ENCODE measurements around the gene PSMB10. TPM values are rescaled to one million over a fixed set of nuclear protein-coding genes. Genes with fewer than 3 reads are reported as not detected.
"Not testable (repeated sequence)": the region's sequence is repeated elsewhere in the genome, so short reads cannot be mapped to it uniquely, and the experiment has no call there.

PSMB10 gene
- total RNA-seq, 4 donors from 2014 or later = 17.2 to 51.6 (median 36.1) TPM

DNA sequence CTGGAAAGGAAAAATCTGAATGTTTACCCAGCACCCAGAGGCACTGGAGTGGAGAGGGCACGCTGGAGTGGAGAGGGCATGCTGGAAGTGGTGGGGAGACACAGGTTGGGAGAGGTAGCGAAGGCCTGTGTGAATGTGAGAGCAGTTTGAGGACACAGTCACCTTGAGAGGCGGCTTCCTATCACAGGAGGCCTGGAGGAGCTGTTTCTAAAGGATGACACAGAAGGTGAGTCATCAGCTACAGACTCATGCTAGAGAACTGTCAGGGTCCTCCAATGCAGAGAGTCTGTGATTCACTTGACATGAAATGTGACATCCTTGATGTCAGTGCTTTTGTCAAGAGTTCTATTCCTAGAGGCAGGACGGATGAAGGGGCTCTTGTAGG is 18.8 kb downstream of the PSMB10 start:
- H3K27ac ChIP-seq (replicated peaks in 1 of 4) = peak overlapping the region; percentile 65 to 83 (median 70)
- H3K4me1 ChIP-seq = peaks cover 50 to 66% (median 59%) of the 10 kb centered on the region in 4 donors
- H3K4me3 ChIP-seq = no peak overlapping the region
- TF ChIP-seq CTCF (IDR thresholded peaks at IDR 0.05) (no peak), EP300 (IDR thresholded peaks at IDR 0.05) (no peak), POLR2A (IDR thresholded peaks at IDR 0.05; ENCODE audit: low read depth) (no peak), POLR2AphosphoS5 (IDR thresholded peaks at IDR 0.05) (peak in 1 of 2 donors; percentile 20)
- H3K36me3 ChIP-seq = peaks cover 0 to 36% (median 24%) of the 10 kb centered on the region in 4 donors
- intact Hi-C loops (cut with DNase I) = no loop called here
- 52% methylated on average over 4 of the region's 4 CpGs for WGBS
- DNase-seq (ENCODE audit: extremely low spot score) = no peak
- no peaks in the 10 kb centered on the region for H3K9me3 ChIP-seq
- H3K27me3 ChIP-seq = no peaks in the 10 kb centered on the region

DNA sequence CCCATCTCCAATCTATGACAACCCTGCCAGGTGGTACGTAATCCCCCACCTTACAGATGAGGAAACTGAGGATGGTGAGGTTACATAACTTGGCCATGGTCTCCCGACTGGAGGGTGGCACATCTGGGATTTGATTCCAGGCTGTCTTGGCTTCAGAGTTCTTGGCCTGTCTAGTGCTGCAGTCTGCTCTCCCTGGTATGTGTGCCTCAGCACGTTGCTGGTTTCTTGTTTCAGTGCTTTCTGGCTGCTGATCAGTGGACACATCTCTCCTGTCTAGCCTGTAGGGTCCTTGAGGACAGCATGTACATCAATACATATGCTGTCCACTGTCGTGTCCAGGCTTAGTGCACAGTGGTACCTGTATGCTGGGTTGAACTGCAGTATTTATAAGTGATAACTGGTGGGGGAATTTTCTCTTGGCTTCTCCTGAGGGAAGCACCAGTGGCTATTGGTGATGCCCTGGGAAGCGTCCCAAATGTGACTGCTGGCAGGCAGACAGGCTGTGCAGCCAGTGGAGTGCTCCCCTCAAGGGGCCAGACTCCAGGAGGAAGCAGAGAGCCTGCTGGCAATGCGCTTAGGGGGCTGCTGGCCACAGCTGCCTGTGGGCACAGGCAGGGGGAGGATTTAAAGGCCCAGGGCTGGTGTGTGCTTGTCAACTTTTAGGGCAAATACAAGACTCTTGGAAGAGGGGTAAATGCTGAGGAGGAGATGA is 19.4 kb downstream of the PSMB10 start:
- WGBS = 62% methylated on average over 6 of the region's 6 CpGs
- Histone ChIP-seq H3K9me3 (no peaks in the 10 kb centered on the region), H3K27me3 (no peaks in the 10 kb centered on the region), H3K4me1 (peaks cover 45 to 61% (median 53%) of the 10 kb centered on the region in 4 donors), H3K4me3 (no peak overlapping the region), H3K27ac (replicated peaks in 1 of 4) (peak overlapping the region; percentile 65 to 83 (median 70)), H3K36me3 (peaks cover 0 to 39% (median 27%) of the 10 kb centered on the region in 4 donors)
- intact Hi-C loops (cut with DNase I) = no loop called here
- no peak for DNase-seq (ENCODE audit: extremely low spot score)
- TF ChIP-seq CTCF (IDR thresholded peaks at IDR 0.05) (no peak), EP300 (IDR thresholded peaks at IDR 0.05) (no peak), POLR2A (IDR thresholded peaks at IDR 0.05; ENCODE audit: low read depth) (no peak), POLR2AphosphoS5 (IDR thresholded peaks at IDR 0.05) (no peak)

DNA sequence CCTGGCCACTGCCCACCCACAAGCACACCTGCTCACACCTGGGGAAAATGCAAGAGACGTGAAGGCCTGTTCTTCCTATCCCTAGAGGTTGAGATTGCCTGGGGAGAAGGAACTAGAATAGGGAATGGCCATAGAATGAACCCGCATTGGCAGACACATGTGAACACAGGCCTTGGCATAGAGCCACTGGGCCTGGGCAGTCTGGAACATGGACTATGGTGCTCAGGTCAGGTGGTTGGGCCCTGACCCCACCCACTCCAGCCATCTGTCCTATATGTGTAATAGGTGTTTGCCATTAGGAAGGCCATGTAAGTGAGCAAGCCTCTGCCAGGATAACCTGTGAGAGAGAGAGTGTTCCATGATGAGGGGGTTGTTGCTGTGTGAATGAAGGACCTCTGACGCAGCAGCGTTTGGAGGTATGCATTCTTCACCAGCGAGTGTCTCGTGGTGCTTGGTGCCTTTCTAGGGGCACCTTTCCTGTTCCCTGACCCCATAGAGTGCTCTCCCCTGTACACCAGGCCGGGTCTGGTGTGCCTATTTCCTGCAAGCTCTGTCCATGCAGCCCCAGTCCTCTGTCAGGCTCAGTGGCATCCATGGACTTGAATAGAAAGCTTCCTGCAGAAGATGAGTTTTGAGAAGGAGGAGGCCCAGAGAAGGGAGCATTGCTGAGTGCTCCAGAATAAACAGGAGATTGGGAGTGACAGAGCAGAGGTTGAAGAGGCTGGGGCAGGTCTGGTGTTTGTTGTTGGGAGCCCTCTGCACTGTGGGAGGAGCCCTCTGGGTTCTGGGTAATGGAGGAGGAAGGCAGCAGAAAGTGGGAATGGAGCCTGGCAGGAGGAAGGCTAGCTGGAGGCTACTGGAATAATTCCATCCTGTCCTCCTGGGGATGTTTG is 20.6 kb downstream of the PSMB10 start:
- Histone ChIP-seq H3K36me3 (peaks cover 0 to 46% (median 31%) of the 10 kb centered on the region in 4 donors), H3K9me3 (no peaks in the 10 kb centered on the region), H3K4me1 (peaks cover 40 to 58% (median 49%) of the 10 kb centered on the region in 4 donors), H3K27ac (replicated peaks in 1 of 4) (peak overlapping the region; percentile 65 to 83 (median 70)), H3K4me3 (no peak overlapping the region), H3K27me3 (no peaks in the 10 kb centered on the region)
- intact Hi-C loops (cut with DNase I) = no loop called here
- WGBS = 79% methylated on average over 7 of the region's 7 CpGs
- TF ChIP-seq EP300 (IDR thresholded peaks at IDR 0.05) = no peak
- TF ChIP-seq CTCF (IDR thresholded peaks at IDR 0.05) = no peak
- TF ChIP-seq POLR2A (IDR thresholded peaks at IDR 0.05; ENCODE audit: low read depth) = no peak
- no peak for TF ChIP-seq POLR2AphosphoS5 (IDR thresholded peaks at IDR 0.05)
- DNase-seq (ENCODE audit: extremely low spot score) = no peak

- Histone ChIP-seq H3K36me3 (peaks cover 0 to 53% (median 36%) of the 10 kb centered on the region in 4 donors), H3K4me1 (peaks cover 40 to 58% (median 46%) of the 10 kb centered on the region in 4 donors)
- intact Hi-C loops (cut with DNase I); H3K9me3 ChIP-seq; DNase-seq (ENCODE audit: extremely low spot score); H3K27ac ChIP-seq (replicated peaks in 1 of 4); H3K4me3 ChIP-seq; H3K27me3 ChIP-seq: not testable (repeated sequence)
- 89% methylated on average over 2 of the region's 2 CpGs for WGBS
These were observed 21.2 kb downstream of the PSMB10 start for GRCh38 chr16:67915496-67915769.

- DNase-seq (ENCODE audit: extremely low spot score) = no peak
- 86% methylated on average over 5 of the region's 7 CpGs for WGBS
- H3K4me1 ChIP-seq = peaks cover 36 to 53% (median 41%) of the 10 kb centered on the region in 4 donors
- no peak overlapping the region for H3K27ac ChIP-seq (replicated peaks in 1 of 4)
- no peak overlapping the region for H3K4me3 ChIP-seq
- H3K9me3 ChIP-seq = no peaks in the 10 kb centered on the region
- no peak for TF ChIP-seq POLR2A (IDR thresholded peaks at IDR 0.05; ENCODE audit: low read depth)
- no peak for TF ChIP-seq CTCF (IDR thresholded peaks at IDR 0.05)
- TF ChIP-seq EP300 (IDR thresholded peaks at IDR 0.05) = no peak
- TF ChIP-seq POLR2AphosphoS5 (IDR thresholded peaks at IDR 0.05) = no peak
- H3K27me3 ChIP-seq = no peaks in the 10 kb centered on the region
- intact Hi-C loops (cut with DNase I) = no loop called here
- H3K36me3 ChIP-seq = peaks cover 0 to 58% (median 38%) of the 10 kb centered on the region in 4 donors
These were observed 21.7 kb downstream of the PSMB10 start for GRCh38 chr16:67914758-67915495.
